DND-41 (cell line): Measurements from ENCODE around the gene CMTR1.

ENCODE experiments used
- ATAC-seq: fragments of 200-7000 bp; cut with Tn5 transposase; 3 replicates; pipeline ENCODE4 v1.9.1; 2021; ENCODE audit warnings: low read depth; ENCODE audit not compliant: insufficient read depth
- DNase-seq: peaks from one replicate; pipeline ENCODE4 v3.0.0-alpha.2; 2020
- H2AFZ ChIP-seq: 2 replicates; pipeline ENCODE4 v1.6.0; 2012; ENCODE audit warnings: low read depth, low read length
- H3K27ac ChIP-seq: 2 replicates; pipeline ENCODE4 v1.5.1; 2012; ENCODE audit warnings: low read length, inconsistent platforms
- H3K27me3 ChIP-seq: fragments of 200-600 bp; sonication (generic); 2 replicates; pipeline ENCODE4 v1.6.0; 2012; ENCODE audit warnings: low read length, mild to moderate bottlenecking, inconsistent platforms; ENCODE audit not compliant: insufficient read depth, poor library complexity
- H3K36me3 ChIP-seq: 2 replicates; pipeline ENCODE4 v1.5.1; 2012; ENCODE audit warnings: low read length, inconsistent platforms; ENCODE audit not compliant: insufficient read depth
- H3K4me1 ChIP-seq: 2 replicates; pipeline ENCODE4 v1.5.1; 2012; ENCODE audit warnings: mild to moderate bottlenecking, low read length; ENCODE audit not compliant: insufficient read depth
- H3K4me2 ChIP-seq: 2 replicates; pipeline ENCODE4 v1.6.0; 2012; ENCODE audit warnings: mild to moderate bottlenecking, moderate library complexity, low read length, inconsistent platforms; ENCODE audit not compliant: insufficient read depth
- H3K4me3 ChIP-seq, 2 experiments: fragments of 200-600 bp in 1 of 2; shearing (Covaris generic) in 1 of 2; 2 replicates each; pipeline ENCODE4 v1.5.1; 2012 to 2016; ENCODE audit warnings: inconsistent platforms in 2 of 2, low read length in 2 of 2, mild to moderate bottlenecking in 2 of 2, low read depth in 1 of 2, moderate library complexity in 1 of 2
- H3K79me2 ChIP-seq: 2 replicates; pipeline ENCODE4 v1.6.0; 2012; ENCODE audit warnings: low read length, inconsistent platforms; ENCODE audit not compliant: insufficient read depth
- H3K9ac ChIP-seq: 2 replicates; pipeline ENCODE4 v1.6.0; 2012; ENCODE audit warnings: low read depth, mild to moderate bottlenecking, inconsistent platforms, low read length, moderate library complexity
- H3K9me3 ChIP-seq: 2 replicates; pipeline ENCODE4 v1.5.1; 2012; ENCODE audit warnings: low read length, moderate library complexity, mild to moderate bottlenecking, inconsistent platforms; ENCODE audit not compliant: insufficient read depth, severe bottlenecking
- H4K20me1 ChIP-seq: 2 replicates; pipeline ENCODE4 v1.6.0; 2012; ENCODE audit warnings: low read length; ENCODE audit not compliant: insufficient read depth
- CTCF ChIP-seq: IDR thresholded peaks from 2 replicates; pipeline ENCODE4 v1.5.1; 2012; ENCODE audit warnings: borderline replicate concordance, low read length, moderate library complexity, mild to moderate bottlenecking; ENCODE audit not compliant: poor library complexity, severe bottlenecking; ENCODE audit errors: extremely low read depth
- EZH2 ChIP-seq: IDR thresholded peaks from 3 replicates; pipeline ENCODE4 v1.6.1; 2012; ENCODE audit warnings: borderline replicate concordance, low read depth, mild to moderate bottlenecking, moderate library complexity, low read length, inconsistent platforms; ENCODE audit not compliant: severe bottlenecking

CMTR1 gene

GRCh38 chr6:37511201-37511600 lies 78.2 kb downstream of the CMTR1 start:
- Histone ChIP-seq H3K79me2 (no peaks in the 10 kb centered on the region), H4K20me1 (no peaks in the 10 kb centered on the region), H2AFZ (no peak overlapping the region), H3K4me1 (peaks cover 29% of the 10 kb centered on the region), H3K4me3 (no peak overlapping the region), H3K9me3 (no peaks in the 10 kb centered on the region), H3K4me2 (no peak overlapping the region), H3K36me3 (no peaks in the 10 kb centered on the region), H3K27ac (no peak overlapping the region), H3K27me3 (no peaks in the 10 kb centered on the region), H3K9ac (no peak overlapping the region)
- no peak for DNase-seq
- TF ChIP-seq CTCF (no peak), EZH2 (no peak)
- no peak for ATAC-seq

GRCh38 chr6:37511910-37512399 lies 78.9 kb downstream of the CMTR1 start:
- H3K9ac ChIP-seq, result no peak overlapping the region
- no peak overlapping the region for H3K4me3 ChIP-seq
- H3K4me2 ChIP-seq, result no peak overlapping the region
- no peaks in the 10 kb centered on the region for H3K79me2 ChIP-seq
- ATAC-seq (no peak), DNase-seq (no peak)
- H3K4me1 ChIP-seq, result peaks cover 37% of the 10 kb centered on the region
- H3K36me3 ChIP-seq, result no peaks in the 10 kb centered on the region
- 0 out of 2 replicates have a peak, but pooled peaks cover 1% of the 10 kb centered on the region for H4K20me1 ChIP-seq
- no peak overlapping the region for H2AFZ ChIP-seq
- TF ChIP-seq EZH2 (no peak), CTCF (no peak)
- H3K27ac ChIP-seq, result no peak overlapping the region
- H3K9me3 ChIP-seq, result no peaks in the 10 kb centered on the region
- H3K27me3 ChIP-seq, result no peaks in the 10 kb centered on the region

GRCh38 chr6:37512400-37513011 lies 79.5 kb downstream of the CMTR1 start:
- Histone ChIP-seq H3K9ac (no peak overlapping the region), H3K4me2 (no peak overlapping the region), H3K4me3 (no peak overlapping the region), H3K9me3 (no peaks in the 10 kb centered on the region), H3K36me3 (no peaks in the 10 kb centered on the region), H3K79me2 (no peaks in the 10 kb centered on the region), H3K27me3 (no peaks in the 10 kb centered on the region), H2AFZ (no peak overlapping the region), H3K27ac (no peak overlapping the region), H4K20me1 (0 out of 2 replicates have a peak, but pooled peaks cover 4% of the 10 kb centered on the region), H3K4me1 (peaks cover 42% of the 10 kb centered on the region)
- DNase-seq (no peak), ATAC-seq (no peak)
- TF ChIP-seq CTCF (no peak), EZH2 (no peak)

GRCh38 chr6:37513155-37513554 lies 80.1 kb downstream of the CMTR1 start:
- Histone ChIP-seq H2AFZ (no peak overlapping the region), H4K20me1 (0 out of 2 replicates have a peak, but pooled peaks cover 4% of the 10 kb centered on the region), H3K79me2 (no peaks in the 10 kb centered on the region), H3K27me3 (no peaks in the 10 kb centered on the region), H3K4me3 (no peak overlapping the region), H3K27ac (no peak overlapping the region), H3K4me2 (no peak overlapping the region), H3K9ac (no peak overlapping the region), H3K4me1 (peaks cover 46% of the 10 kb centered on the region), H3K36me3 (no peaks in the 10 kb centered on the region), H3K9me3 (no peaks in the 10 kb centered on the region)
- ATAC-seq (no peak), DNase-seq (no peak)
- TF ChIP-seq EZH2 (no peak), CTCF (no peak)
